ENCODE measurements around the gene GPS1.

Gene GPS1

DNA sequence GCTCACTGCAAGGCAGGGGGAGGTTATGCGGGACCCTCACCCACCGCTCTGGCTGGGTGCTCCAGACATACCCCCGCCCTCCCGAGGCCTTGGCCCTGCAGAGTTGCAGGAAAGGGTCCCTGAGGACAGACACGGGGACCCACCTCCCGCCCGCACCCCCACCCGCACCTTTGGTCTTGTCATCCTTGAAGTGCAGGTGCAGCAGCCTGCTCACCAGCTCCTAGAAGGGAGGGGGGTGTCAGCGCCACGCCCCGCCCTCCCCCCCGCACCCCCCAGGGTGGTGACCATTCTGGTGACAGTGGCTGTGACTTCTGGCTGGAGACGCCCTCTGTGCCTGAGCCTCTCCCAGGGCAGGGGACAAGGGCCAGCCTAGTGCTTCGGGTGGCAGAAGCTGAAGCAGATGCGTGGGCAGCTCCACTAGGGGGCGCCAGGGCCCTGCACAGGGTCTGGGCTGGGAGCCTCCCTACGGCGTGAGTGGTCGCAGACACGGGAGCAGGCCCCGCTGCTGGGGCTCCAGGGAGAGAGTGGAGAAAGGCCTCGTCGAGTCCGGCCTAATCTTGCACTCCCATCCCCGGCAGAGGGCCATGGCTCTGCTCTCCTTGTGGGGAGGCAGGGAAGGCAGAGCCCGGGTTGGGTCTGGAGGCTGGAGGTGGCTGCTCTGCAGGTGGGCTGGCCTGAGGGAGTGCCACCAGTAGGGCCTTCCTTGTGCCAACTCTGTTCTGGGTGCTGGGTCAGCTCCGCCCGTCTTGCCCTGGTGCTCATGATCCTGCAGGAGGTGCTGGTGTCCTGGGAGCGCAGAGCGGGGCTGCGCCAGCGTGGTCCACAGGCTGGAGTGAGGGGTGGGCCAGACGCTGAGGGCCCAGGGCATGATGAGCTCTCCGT is 31.8 kb upstream of the GPS1 start:
- H3K4me3 ChIP-seq (ENCODE audit: low read depth, low read length): no peak overlapping the region
- no peak for DNase-seq (ENCODE audit: low read depth)
- TF ChIP-seq CTCF (IDR thresholded peaks at IDR 0.05; ENCODE audit: control insufficient read depth, extremely low read depth, insufficient read depth): peak; percentile 84

DNA sequence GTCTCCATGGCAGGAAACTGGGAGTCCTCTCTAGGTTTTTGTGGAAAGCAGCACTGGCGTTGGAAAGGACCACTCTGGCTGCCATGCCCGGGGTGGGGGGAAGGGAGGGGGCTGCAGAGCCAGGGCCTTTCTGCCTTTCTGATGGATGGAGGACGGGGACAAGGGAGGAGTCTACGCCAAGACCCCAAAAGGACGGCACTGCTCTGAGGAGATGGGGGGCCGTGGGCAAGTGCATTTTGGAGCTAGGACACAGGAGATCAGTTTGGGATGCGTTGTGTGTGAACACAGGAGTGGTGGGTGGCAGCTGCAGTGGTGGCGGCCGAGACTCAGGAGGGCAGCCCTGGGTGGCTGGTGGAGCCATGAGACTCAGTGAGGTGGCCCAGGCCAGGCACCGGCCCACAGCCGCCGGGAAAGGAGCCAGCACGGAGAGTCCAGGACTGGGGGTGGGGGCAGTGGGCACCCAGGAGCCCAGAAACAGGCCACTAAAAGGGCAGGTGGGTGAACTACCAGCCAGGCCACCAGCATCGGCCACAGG is 31.1 kb upstream of the GPS1 start:
- TF ChIP-seq CTCF (IDR thresholded peaks at IDR 0.05; ENCODE audit: control insufficient read depth, extremely low read depth, insufficient read depth): no peak
- no peak for DNase-seq (ENCODE audit: low read depth)
- H3K4me3 ChIP-seq (ENCODE audit: low read depth, low read length): no peak overlapping the region; the same call in 1 of the 2 replicates

DNA sequence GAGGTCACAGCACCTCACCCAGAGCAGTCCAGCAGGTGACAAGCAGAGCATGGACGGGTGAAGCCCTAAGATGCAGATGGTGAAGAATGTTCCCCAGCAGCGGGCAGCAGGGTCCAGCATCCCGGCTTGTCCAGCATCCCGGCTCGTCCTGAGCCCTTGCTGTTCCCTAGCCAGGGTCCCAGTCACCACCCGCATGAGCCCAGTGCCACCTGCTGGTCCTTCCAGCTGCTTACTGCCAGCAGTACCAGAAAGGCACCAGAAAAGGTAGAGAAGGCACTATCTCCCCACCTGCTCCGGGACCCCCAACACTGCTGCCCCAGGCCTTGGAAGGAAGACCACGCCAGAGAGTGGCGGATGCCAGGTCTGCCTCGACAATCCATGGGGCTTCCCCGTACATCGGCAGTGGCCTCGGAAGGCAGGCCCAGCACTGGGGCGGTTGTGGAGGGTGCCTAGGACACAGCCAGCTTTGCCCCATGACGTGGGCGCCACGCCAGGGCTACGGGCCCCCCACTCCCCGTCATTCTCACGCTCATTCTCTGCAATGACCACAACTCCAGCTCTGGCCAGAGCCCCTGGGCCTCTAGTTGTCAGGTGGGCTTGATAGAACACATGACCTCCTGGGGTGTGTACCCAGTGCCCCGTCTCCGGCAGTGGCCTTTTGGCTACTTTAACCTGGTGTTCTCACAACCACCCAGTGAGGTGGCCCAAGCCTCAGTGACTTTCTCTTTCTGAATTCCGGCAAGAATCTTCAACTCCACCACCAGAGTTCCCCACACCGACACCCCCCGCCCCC is 30.4 kb upstream of the GPS1 start:
- peak; percentile 38 for DNase-seq (ENCODE audit: low read depth)
- peak; percentile 95 for TF ChIP-seq CTCF (IDR thresholded peaks at IDR 0.05; ENCODE audit: control insufficient read depth, extremely low read depth, insufficient read depth)
- peak overlapping the region; percentile 97 for H3K4me3 ChIP-seq (ENCODE audit: low read depth, low read length)

- no peak for TF ChIP-seq CTCF (IDR thresholded peaks at IDR 0.05; ENCODE audit: control insufficient read depth, extremely low read depth, insufficient read depth)
- H3K4me3 ChIP-seq (ENCODE audit: low read depth, low read length): peak overlapping the region; percentile 97
- no peak for DNase-seq (ENCODE audit: low read depth)
Measured at GRCh38 chr17:82021900-82022309, 29.8 kb upstream of the GPS1 start.

- H3K4me3 ChIP-seq (ENCODE audit: low read depth, low read length): peak within 1 kb of the TSS; percentile 97
- no peak for DNase-seq (ENCODE audit: low read depth)
- no peak for TF ChIP-seq CTCF (IDR thresholded peaks at IDR 0.05; ENCODE audit: control insufficient read depth, extremely low read depth, insufficient read depth)
Measured at GRCh38 chr17:82022310-82022980, 29.3 kb upstream of the GPS1 start, which contains the start of gene CENPX. CENPX (minus strand) TSS chr17:82022878; CDS start chr17:82022861, 17 bp downstream.

- no peak for TF ChIP-seq CTCF (IDR thresholded peaks at IDR 0.05; ENCODE audit: control insufficient read depth, extremely low read depth, insufficient read depth)
- DNase-seq (ENCODE audit: low read depth): peak; percentile 98
- peak within 1 kb of the TSS; percentile 97 for H3K4me3 ChIP-seq (ENCODE audit: low read depth, low read length)
Measured at GRCh38 chr17:82022981-82023446, 28.7 kb upstream of the GPS1 start, which contains the start of gene LRRC45. LRRC45 (plus strand) TSS chr17:82023305; CDS start chr17:82023644, 339 bp downstream.
